HG02678 (cell line): ENCODE results near the gene PHF12.

Experiments used
- ATAC-seq: cut with Tn5 transposase; IDR thresholded peaks from one replicate; pipeline ENCODE4 v1.9.1; 2021; ENCODE audit warnings: mild to moderate bottlenecking, moderate library complexity; ENCODE audit not compliant: unreplicated experiment

The PHF12 gene

GRCh38 chr17:28862561-28862960, 88.8 kb downstream of the PHF12 start:
- no peak for ATAC-seq

- no peak for ATAC-seq
Observed at GRCh38 chr17:28861393-28862203, 89.7 kb downstream of the PHF12 start.

GRCh38 chr17:28860363-28860808, 90.9 kb downstream of the PHF12 start:
- ATAC-seq, result no peak

GRCh38 chr17:28858801-28859355, 92.4 kb downstream of the PHF12 start:
- no peak for ATAC-seq

- no peak for ATAC-seq
Observed at GRCh38 chr17:28857905-28858800, 93.2 kb downstream of the PHF12 start.

GRCh38 chr17:28856028-28856574, 95.2 kb downstream of the PHF12 start:
- ATAC-seq, result no peak

- ATAC-seq, result no peak
Observed at GRCh38 chr17:28855336-28855679, 96.0 kb downstream of the PHF12 start.
